Measurements from ENCODE around the gene ZFAND3.

- no peak for TF ChIP-seq CTCF (IDR thresholded peaks at IDR 0.05)
- no peak for TF ChIP-seq ZFX (IDR thresholded peaks at IDR 0.05; ENCODE audit: borderline replicate concordance)
These were observed 357.5 kb downstream of the ZFAND3 start for GRCh38 chr6:38176797-38177751.
